NOMO-1 (cell line): ENCODE measurements around the gene NRP1.

ENCODE experiments used
- DNase-seq, 2 experiments: peaks; one replicate each; lab custom pipeline; 2025; ENCODE audit not compliant: unreplicated experiment in 2 of 2; lab: John Stamatoyannopoulos, UW

Gene NRP1

GRCh38 chr10:33350041-33350440 is 15.6 kb upstream of the NRP1 start:
- DNase-seq, result no peak

GRCh38 chr10:33349268-33349667 is 14.8 kb upstream of the NRP1 start:
- no peak for DNase-seq

GRCh38 chr10:33347211-33347610 is 12.7 kb upstream of the NRP1 start:
- no peak for DNase-seq

- DNase-seq, result no peak
Observed at GRCh38 chr10:33345236-33345635, 10.8 kb upstream of the NRP1 start.

- DNase-seq, result no peak
Observed at GRCh38 chr10:33344676-33345075, 10.2 kb upstream of the NRP1 start.

- DNase-seq, result no peak
Observed at GRCh38 chr10:33341637-33342036, 7.2 kb upstream of the NRP1 start.

- no peak for DNase-seq
Observed at GRCh38 chr10:33337326-33337957, 3.0 kb upstream of the NRP1 start.

GRCh38 chr10:33336582-33337325 is 2.3 kb upstream of the NRP1 start:
- DNase-seq, result peak; percentile 25 to 44

- no peak for DNase-seq
Observed at GRCh38 chr10:33335801-33336581, 1.5 kb upstream of the NRP1 start.

GRCh38 chr10:33335551-33335800 is 1.0 kb upstream of the NRP1 start:
- no peak for DNase-seq

GRCh38 chr10:33334805-33335550 is 511 bp upstream of the NRP1 start:
- DNase-seq, result peak; percentile 48 to 59

- DNase-seq, result peak; percentile 37 to 44
Observed at GRCh38 chr10:33333260-33334101, 986 bp downstream of the NRP1 start.

- no peak for DNase-seq
Observed at GRCh38 chr10:33332183-33333065, 2.0 kb downstream of the NRP1 start.

- DNase-seq, result no peak
Observed at GRCh38 chr10:33331379-33331694, 3.1 kb downstream of the NRP1 start.

GRCh38 chr10:33330543-33331378 is 3.7 kb downstream of the NRP1 start:
- DNase-seq, result peak in 1 of 2 experiments; percentile 50

GRCh38 chr10:33329178-33329577 is 5.3 kb downstream of the NRP1 start:
- no peak for DNase-seq

- DNase-seq, result no peak
Observed at GRCh38 chr10:33328253-33328652, 6.2 kb downstream of the NRP1 start.

- DNase-seq, result no peak
Observed at GRCh38 chr10:33327751-33328150, 6.7 kb downstream of the NRP1 start.

- DNase-seq, result no peak
Observed at GRCh38 chr10:33326933-33327332, 7.5 kb downstream of the NRP1 start.
